ENCODE measurements around the gene CDK6. TPM values are rescaled to one million over a fixed set of nuclear protein-coding genes. Genes with fewer than 3 reads are reported as not detected.

Gene CDK6
- total RNA-seq, 1 experiment from 2014 or later = 38.7 TPM

DNA sequence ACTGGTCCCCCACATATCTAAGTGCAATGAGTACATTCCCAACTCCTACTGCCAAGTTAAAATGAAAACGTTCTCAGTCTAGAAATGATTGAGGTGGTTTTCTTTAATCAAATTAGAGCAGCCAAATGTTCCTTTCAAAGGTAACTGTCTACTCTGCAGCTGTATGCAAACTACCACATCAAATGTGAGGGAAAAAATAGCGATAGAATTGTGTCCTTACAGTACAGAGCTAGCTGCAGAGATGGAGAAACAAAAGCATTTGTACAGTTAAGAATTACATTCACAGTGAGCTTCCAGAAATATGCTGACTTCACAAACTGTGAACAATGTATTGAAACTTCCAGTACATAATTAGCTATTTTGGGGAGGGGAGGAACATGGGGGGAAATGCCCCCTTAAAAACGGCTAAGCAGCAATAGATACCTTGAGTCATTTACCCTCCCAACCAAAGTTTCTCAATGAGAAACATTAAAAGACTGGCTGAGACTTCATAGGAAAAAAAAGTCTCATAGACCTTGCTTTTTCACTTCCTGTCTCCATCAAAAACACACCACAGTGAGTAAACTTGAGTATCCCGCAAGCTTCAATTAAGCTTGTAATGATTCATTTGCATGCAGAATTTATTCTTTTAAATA is 22.9 kb downstream of the CDK6 start:
- Histone ChIP-seq H3K36me3 (ENCODE audit: low read depth, low read length) (no peaks in the 10 kb centered on the region), H3F3A (ENCODE audit: low read length, unreplicated experiment) (no peaks in the 10 kb centered on the region), H3K4me2 (ENCODE audit: low read length) (no peak overlapping the region), H2AFZ (ENCODE audit: low read length) (no peak overlapping the region), H3K79me2 (ENCODE audit: low read length) (peaks cover 89% of the 10 kb centered on the region), H3K27ac (ENCODE audit: low read length) (no peak overlapping the region), H3K27me3 (ENCODE audit: low read length) (no peaks in the 10 kb centered on the region), H3K9me2 (replicated peaks; ENCODE audit: low read length) (no peaks in the 10 kb centered on the region), H4K20me1 (ENCODE audit: low read length) (no peaks in the 10 kb centered on the region; the same call in 1 of the 2 replicates), H3K4me3 (ENCODE audit: low read length) (no peak overlapping the region), H3K9me3 (ENCODE audit: low read length) (no peaks in the 10 kb centered on the region), H3K4me1 (ENCODE audit: insufficient read depth, low read length) (peaks cover 19% of the 10 kb centered on the region), H3K9ac (ENCODE audit: low read length) (no peak overlapping the region)
- ChIA-PET CTCF (no interaction called here), POLR2A (ENCODE audit: unreplicated experiment) (no interaction called here)
- intact Hi-C loops (cut with micrococcal nuclease) = no loop called here
- no TSS peak for BruUV-seq (replicated peaks)
- TF ChIP-seq EZH2phosphoT487 (IDR thresholded peaks at IDR 0.05; ENCODE audit: borderline replicate concordance, low read length) = no peak
- no peak for TF ChIP-seq EZH2 (IDR thresholded peaks at IDR 0.05; ENCODE audit: low read length, unreplicated experiment)
- TF ChIP-seq, protein P1, sequence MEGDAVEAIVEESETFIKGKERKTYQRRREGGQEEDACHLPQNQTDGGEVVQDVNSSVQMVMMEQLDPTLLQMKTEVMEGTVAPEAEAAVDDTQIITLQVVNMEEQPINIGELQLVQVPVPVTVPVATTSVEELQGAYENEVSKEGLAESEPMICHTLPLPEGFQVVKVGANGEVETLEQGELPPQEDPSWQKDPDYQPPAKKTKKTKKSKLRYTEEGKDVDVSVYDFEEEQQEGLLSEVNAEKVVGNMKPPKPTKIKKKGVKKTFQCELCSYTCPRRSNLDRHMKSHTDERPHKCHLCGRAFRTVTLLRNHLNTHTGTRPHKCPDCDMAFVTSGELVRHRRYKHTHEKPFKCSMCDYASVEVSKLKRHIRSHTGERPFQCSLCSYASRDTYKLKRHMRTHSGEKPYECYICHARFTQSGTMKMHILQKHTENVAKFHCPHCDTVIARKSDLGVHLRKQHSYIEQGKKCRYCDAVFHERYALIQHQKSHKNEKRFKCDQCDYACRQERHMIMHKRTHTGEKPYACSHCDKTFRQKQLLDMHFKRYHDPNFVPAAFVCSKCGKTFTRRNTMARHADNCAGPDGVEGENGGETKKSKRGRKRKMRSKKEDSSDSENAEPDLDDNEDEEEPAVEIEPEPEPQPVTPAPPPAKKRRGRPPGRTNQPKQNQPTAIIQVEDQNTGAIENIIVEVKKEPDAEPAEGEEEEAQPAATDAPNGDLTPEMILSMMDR (conservative IDR thresholded peaks at IDR 0.05; ENCODE audit: low read depth, low read length) = no peak
- ATAC-seq = no peak
- no peak for DNase-seq

DNA sequence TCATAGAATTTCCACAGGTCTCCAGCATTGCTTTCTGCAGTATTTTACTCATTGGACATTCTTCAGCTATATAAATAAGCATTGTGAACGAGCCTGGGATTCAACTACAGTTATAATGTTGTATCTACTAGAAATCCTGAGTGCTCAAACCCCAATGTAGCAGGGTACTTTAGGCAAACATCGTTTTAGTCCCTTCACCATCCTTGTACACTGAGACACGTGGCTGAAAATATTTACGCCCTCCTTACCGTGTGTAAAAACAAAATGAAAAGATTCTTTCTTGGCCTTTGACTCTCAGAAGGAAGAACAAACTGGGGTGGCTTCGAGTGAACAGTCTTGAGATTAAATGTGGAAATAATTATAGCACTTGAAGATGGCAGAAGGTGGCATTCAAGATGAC is 25.2 kb downstream of the CDK6 start:
- ATAC-seq = no peak

More for the DNA sequence above, 25.2 kb downstream of the CDK6 start:
- H3K4me2 ChIP-seq (ENCODE audit: low read length) = no peak overlapping the region
- CTCF ChIA-PET = interaction anchor here (0.6 kb wide), 1 partner anchor 9 kb away, joined by 11 read pairs; no protein-coding TSS in a partner anchor
- H2AFZ ChIP-seq (ENCODE audit: low read length) = no peak overlapping the region
- no peak overlapping the region for H3K27ac ChIP-seq (ENCODE audit: low read length)
- H3K4me3 ChIP-seq (ENCODE audit: low read length) = no peak overlapping the region
- peaks cover 21% of the 10 kb centered on the region for H3K4me1 ChIP-seq (ENCODE audit: insufficient read depth, low read length)
- peaks cover 4% of the 10 kb centered on the region; the same call in 1 of the 2 replicates for H3K36me3 ChIP-seq (ENCODE audit: low read depth, low read length)
- H3K27me3 ChIP-seq (ENCODE audit: low read length) = no peaks in the 10 kb centered on the region
- H3K9me2 ChIP-seq (replicated peaks; ENCODE audit: low read length) = no peaks in the 10 kb centered on the region
- peaks cover 87% of the 10 kb centered on the region for H3K79me2 ChIP-seq (ENCODE audit: low read length)
- no peak for TF ChIP-seq EZH2 (IDR thresholded peaks at IDR 0.05; ENCODE audit: low read length, unreplicated experiment)
- no peak for TF ChIP-seq EZH2phosphoT487 (IDR thresholded peaks at IDR 0.05; ENCODE audit: borderline replicate concordance, low read length)
- TF ChIP-seq, protein P1 (conservative IDR thresholded peaks at IDR 0.05; ENCODE audit: low read depth, low read length) = no peak
- DNase-seq = no peak
- POLR2A ChIA-PET (ENCODE audit: unreplicated experiment) = interaction anchor here (0.8 kb wide), 1 partner anchor 166 kb away, joined by 5 read pairs; no protein-coding TSS in a partner anchor
- no peak overlapping the region for H3K9ac ChIP-seq (ENCODE audit: low read length)
- no peaks in the 10 kb centered on the region for H3F3A ChIP-seq (ENCODE audit: low read length, unreplicated experiment)
- H3K9me3 ChIP-seq (ENCODE audit: low read length) = no peaks in the 10 kb centered on the region
- no TSS peak for BruUV-seq (replicated peaks)
- H4K20me1 ChIP-seq (ENCODE audit: low read length) = no peaks in the 10 kb centered on the region; the same call in 1 of the 2 replicates
- intact Hi-C loops (cut with micrococcal nuclease) = no loop called here
